HG02852 (cell line): ENCODE measurements around the gene RBM6.
A peak's percentile ranks its signal among the peaks of the same experiment; 100 is the strongest.
"Not testable (repeated sequence)": the region's sequence is repeated elsewhere in the genome, so short reads cannot be mapped to it uniquely, and the experiment has no call there.

Experiments used
- ATAC-seq: cut with Tn5 transposase; IDR thresholded peaks from one replicate; pipeline ENCODE4 v1.9.1; 2021; ENCODE audit warnings: mild to moderate bottlenecking, moderate library complexity; ENCODE audit not compliant: unreplicated experiment

RBM6 gene

DNA sequence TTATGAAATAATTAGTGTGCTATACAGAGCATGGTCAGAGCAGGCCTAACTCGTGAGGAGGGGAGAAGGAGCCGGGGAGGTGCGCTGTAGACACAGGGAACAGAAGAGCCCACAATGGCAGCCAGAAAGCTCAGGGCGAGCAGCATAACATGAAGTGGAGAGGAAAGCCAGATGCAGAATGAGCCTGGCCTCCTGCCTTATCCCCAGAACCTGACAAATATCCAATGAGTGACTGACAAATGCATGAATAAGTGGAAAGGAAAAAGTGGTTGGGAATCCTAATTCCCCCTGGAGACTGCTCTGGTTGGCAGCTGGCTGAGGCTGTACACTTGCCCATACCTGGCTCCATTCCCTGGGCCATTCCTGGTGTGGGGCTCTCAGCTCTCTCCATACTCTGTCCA, 27.1 kb upstream of the RBM6 start:
- ATAC-seq = no peak

DNA sequence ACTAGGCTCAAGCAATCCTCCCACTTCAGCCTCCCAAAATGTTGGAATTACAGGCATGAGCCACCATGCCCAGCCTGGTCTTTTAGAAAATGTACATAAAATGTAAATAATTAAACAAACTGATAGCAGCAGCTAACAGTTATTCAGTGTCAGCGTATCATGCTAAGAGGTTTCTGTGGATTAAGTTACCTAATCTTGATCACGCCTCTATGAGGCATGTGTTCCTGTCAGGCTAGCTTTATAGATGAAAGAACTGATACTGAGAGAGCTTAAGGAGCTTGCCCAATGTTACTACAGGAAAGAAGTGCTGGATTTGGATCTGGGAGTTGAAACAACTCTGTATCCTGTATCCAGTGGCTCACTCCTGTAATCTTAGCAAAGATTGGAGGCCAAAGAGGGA, 25.0 kb upstream of the RBM6 start:
- no peak for ATAC-seq

DNA sequence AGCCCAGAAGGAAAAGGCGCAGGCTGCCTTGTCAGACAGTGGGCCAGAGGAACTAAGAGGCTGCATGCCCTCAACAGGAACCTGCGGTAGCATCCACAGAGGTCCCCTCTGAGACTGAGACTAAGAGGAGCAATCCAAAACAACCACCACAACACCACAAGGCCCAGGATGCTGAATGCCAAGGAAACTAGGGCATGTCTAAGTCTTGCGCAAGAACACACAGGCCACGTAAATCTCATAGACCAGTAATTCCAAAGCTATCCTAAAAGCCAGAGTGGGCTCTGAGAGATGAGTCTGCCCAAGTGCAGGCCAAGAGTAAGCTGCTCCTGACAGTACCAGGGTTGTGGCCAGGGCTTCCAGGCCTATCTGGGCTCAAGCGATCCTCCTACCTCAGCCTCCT, 23.3 kb upstream of the RBM6 start:
- ATAC-seq = no peak

DNA sequence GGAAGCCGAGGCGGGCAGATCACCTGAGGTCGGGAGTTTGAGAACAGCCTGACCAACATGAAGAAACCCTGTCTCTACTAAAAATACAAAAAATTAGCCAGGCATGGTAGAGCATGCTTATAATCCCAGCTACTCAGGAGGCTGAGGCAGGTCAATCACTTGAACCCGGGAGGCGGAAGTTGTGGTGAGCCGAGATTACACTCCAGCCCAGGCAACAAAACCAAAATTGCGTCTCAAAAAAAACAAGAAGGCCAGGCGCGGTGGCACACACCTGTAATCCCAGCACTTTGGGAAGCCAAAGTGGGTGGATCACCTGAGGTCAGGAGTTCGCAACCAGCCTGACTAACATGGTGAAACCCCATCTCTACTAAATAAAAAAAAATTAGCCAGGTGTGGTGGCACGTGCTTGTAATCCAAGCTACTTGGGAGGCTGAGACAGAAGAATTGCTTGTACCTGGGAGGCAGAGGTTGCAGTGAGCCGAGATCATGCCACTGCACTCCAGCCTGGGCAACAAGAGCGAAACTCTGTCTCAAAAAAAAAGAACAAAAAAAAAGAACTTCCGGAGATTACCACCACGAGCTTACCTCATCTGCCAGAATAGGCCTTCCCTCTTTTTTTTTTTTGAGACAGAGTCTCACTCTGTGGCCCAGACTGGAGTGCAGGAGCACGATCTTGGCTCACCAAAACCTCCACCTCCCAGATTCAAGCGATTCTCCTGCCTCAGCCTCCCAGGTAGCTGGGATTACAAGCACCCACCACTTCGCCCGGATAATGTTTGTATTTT, 22.0 kb upstream of the RBM6 start:
- not testable (repeated sequence) for ATAC-seq

DNA sequence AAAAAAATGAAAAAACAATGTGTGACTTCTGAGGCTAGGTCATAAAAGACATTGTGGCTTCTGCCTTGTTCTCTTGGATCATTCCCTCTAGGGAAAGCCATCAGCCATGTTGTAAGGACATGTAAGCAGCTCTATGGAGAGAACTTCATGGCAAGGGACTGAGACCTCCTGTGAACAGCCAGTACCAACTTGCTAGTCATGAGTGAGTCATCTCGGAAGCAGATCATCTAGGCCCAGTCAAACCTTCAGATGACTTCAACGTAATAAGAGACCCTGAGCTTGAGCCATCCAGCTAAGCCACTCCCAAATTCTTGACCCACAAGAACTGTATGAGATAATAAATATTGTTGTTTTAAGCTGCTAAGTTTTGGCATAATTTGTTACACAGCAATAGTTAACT, 15.3 kb upstream of the RBM6 start:
- ATAC-seq = no peak

DNA sequence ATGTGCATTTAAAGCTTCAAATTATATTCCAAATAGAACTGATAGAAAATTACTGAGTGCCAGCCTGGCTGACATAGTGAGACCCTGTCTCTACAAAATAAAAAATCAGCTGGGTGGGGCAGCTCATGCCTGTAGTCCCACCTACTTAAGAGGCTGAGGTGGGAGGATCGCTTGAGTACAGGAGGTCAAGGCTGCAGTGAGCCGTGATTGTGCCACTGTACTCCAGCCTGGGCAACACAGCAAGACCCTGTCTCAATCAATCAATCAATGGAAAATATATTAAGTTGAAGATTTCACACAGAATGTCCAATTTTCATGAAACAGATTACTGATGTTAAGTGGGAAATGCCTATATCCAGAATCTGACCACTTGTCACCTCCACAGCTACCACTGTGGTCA, 14.5 kb upstream of the RBM6 start:
- ATAC-seq = no peak

DNA sequence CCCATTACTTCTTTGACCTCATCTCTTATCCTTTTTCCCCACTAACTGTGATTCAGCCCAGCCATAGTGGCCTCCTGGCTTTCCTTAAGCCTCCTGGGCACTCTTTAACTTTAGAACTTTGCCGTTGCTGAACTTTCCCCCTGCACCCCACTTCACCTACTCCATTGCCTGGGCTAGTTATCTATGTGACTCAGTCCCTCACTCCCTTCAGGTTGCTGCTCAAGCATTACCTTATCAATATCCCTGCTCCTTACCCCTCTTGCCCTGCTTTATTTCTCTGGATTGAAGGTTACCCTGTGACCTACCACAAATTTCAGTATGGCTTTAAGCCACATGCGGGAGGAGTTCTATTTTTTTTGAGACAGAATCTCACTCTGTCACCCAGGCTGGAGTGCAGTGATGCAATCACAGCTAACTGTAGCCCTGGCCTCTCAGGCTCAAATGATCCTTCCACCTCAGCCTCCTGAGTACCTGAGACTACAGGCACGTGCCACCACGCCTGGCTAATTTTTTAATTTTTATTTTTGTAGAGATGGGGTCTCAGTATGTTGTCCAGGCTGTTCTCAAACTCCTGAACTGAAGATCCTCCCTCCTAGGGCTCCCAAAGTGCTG, 13.7 kb upstream of the RBM6 start:
- ATAC-seq = no peak

DNA sequence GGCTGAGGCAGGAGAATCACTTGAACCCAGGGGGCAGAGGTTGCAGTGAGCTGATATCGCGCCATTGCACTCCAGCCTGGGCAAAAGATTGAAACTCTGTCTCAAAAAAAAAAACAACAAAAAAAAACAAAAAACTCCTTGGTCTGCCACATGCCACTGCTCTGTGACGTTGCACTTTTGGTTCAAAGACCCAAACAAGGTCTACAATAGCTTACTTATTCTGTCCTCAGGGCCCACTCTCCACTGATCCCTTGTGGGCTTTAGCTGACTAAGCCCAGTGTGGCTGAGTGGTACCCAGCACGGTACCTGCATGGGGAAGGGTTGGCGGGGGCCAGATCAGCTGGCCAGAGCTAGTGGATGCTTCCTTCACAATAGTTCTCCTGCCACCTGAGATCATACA, 12.2 kb upstream of the RBM6 start:
- no peak for ATAC-seq

DNA sequence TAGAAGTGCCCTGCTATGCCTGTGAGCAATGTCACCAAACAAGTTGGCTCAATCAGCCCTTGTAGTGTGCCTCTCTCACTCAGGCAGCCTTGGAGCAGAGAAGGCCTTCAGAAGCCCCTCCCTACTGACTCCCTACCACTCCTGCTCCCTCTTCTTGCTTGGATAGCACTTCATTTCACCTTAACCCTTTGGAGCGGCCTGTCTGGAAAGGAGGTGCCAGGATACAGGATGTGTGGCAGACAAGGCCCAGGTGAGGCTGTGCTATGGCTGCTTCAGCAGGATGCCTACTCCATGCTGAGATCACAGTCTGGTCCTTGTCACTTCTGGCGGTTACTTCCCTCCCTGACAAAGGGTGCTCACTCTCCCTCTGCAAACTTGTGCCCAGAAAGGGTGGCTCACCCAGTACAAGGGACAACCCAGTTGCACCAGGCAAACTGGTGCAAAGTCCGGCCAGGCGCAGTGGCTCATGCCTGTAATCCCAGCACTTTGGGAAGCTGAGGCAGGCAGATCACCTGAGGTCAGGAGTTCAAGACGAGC, 11.4 kb upstream of the RBM6 start:
- ATAC-seq = no peak

DNA sequence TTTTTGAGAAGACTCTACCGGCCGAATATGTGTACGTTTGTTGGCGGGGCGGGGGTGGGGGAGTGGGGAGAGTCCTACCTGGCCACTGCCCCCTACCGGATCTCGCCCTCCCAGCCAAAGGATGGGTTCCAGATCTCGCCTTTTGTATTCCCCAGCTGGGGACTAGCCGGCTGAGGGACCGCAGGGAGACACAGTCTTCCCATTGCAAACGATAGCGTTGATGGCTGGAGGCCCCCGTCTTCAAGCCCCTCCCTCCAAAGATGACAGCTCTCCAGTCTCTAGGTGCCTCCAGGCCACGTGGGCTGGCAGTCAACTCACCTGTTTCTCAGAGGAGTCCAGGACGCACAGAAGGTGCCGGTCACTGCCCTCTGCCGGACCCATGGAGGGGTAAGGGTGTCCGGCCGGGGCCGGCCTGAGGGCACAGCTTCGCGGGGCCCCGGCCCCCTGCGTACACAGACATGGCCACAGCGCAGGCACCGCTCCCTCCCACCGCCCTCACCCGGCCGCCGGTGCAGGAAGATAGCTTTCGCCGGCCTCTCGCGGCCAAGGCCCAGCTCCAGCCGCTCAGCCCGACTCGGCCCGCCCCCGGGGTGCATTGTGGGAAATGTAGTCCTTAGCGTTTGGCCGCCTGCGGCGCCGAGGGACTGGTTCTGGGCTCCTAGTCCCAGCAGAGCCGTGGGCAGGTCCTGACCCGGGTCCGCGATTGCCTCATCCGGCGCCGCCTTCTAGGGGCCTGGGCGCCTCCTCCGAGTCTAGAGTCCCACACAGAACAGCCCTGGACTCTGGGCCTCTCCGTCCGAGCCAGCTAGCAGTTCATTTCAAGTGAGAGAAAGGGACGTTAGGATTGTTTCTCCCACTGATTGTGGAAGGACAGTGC, 10.4 kb upstream of the RBM6 start, which contains the start of gene MON1A:
Gene MON1A (minus strand): TSS at position 521 of the 877 bp plus-strand sequence. CDS start 16,465 bp downstream, outside the sequence.
- peak; percentile 91 for ATAC-seq

DNA sequence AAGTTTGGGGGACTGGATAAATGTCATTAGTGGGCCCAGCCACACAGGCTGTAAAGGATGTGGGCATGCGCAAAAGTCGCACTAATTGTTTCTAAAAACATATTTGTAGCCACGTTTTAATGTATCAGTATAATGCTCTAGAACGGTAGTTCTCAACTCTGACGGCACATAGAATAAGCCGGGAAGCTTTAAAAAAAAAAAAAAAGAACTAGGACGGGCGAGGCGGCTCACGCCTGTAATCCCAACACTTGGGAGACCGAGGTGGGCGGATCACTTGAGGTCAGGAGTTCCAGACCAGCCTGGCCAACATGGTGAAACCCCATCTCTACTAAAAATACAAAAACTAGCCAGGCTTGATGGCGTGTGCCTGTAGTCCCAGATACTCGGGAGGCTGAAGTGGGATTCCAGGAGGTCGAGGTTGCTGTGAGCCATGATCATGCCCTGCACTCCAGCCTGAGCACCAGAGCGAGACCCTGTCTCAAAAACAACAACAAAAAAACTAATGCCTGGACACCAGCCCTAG, 9.7 kb upstream of the RBM6 start:
- no peak for ATAC-seq

DNA sequence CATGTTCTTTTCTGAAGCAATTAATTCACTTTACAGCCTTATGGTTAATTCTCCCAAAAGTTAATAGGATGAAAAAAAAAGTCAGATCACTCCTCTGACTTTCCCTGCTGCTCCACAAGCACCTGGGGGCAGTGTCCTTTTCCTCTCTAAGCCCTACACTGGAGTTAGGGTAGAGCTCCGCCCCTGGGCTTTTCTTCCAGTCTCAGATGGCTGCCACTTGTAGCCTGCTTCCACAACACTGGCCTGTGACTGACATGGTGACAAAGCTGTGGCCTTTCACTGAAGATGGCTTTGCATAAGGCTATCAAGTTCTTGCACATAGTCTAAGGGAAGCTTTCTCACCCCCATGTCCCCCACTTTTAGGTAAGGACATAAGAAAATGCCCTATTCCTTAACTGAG, 9.0 kb upstream of the RBM6 start:
- no peak for ATAC-seq

DNA sequence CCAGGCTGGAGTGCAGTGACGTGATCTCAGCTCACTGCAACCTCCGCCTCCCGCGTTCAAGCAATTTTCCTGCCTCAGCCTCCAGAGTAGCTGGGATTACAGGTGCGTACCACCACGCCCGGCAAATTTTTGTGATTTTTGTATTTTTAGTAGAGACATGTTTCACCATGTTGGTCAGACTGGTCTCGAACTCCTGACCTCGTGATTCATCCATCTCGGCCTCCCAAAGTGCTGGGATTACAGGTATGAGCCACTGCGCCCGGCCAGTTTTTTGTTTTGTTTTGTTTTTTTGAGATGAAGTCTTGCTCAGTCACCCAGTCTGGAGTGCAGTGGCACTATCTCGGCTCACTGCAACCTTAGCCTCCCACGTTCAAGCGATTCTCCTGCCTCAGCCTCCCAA, 7.7 kb upstream of the RBM6 start:
- not testable (repeated sequence) for ATAC-seq

DNA sequence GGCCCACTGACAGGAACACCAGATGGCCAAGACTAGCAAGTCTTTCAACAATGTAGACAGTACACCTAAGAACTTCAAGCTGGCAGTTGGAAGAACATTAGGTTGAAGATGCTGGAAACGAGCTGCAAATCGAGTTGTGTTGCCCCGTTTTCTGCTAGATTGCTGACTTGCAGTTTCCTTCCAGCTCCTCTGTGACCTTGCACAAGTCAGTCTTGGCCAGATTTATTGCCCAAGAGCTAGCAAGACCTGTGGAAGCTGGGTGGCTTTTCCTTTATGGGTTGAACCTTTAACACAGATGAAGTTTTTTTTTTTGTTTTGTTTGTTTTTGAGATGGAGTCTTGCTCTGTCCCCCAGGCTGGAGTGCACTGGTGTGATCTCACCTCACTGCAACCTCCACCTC, 2.9 kb upstream of the RBM6 start:
- no peak for ATAC-seq

DNA sequence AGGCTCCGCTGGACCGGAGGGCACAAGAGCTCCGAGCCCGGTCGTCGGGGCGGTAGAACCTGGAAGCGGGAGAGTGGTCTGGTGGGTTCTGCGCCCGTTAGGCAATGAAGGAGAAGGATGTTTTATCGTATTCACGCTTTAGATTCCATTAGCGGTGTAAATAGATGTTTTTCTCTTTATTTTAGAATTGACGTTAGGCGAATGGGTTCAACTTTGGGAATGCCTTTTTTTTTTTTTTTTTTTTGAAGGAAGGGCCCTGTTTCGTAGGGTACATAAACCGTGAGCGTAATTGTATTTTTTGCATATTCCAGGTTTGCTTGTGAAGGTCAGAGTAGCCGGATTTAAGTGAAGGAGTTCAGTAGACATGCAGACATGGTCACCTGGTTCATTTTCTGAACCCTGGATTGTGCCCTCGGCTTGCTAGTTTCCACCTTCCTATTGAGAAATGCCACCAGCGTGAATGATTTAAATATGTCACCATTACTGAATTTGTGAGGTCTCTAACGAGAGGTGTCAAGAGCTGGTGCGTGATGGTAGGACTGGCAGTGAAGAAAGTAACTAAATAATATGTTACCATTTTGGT, 808 bp downstream of the RBM6 start:
- no peak for ATAC-seq

DNA sequence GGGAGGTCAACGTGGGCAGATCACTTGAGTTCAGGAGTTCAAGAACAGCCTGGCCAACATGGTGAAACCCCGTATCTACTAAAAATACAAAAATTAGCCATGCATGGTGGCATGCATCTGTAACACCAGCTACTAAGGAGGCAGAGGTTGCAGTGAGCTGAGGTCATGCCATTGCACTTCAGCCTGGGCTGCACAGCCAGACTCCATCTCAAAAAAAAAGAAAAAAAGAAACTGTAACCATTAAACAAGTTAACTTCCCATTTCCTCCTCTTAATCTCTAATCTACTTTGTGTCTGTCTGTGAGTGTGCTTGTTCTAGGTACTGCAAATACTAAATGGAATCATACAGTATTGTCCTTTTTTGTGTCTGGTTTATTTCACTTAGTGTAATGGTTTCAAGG, 2.7 kb downstream of the RBM6 start:
- ATAC-seq = no peak

DNA sequence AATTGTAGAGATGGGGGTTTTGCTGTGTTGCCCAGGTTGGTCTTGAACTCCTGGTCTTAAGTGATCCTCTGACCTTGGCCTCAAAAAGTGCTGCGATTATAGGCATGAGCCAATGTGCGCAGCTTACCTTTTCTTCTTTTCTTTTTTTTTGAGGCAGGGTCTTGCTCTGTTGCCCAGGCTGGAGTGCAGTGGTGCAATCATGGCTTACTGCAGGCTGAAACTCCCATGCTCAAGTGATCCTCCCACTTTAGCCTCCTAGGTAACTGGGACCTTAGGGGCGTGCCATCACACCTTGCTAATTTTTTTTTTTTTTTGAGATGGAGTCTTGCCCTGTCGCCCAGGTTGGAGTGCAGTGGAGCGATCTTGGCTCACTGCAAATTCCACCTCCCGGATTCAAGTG, 13.0 kb downstream of the RBM6 start:
- no peak for ATAC-seq

DNA sequence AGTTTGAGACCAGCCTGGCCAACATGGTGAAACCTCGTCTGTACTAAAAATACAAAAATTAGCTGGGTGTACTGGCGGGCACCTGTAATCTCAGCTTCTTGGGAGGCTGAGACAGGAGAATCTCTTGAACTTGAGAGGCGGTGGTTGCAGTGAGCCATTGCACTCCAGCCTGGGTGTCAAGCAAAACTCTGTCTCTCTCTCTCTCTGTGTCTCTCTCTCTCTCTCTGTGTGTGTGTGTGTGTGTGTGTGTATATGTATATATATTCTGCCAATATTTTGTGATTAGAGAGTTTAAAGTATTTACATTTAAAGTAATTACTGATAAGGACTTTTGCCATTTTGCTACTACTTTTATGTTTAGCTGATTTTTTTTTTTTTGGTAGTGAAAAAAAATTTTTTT, 15.7 kb downstream of the RBM6 start:
- ATAC-seq = no peak

DNA sequence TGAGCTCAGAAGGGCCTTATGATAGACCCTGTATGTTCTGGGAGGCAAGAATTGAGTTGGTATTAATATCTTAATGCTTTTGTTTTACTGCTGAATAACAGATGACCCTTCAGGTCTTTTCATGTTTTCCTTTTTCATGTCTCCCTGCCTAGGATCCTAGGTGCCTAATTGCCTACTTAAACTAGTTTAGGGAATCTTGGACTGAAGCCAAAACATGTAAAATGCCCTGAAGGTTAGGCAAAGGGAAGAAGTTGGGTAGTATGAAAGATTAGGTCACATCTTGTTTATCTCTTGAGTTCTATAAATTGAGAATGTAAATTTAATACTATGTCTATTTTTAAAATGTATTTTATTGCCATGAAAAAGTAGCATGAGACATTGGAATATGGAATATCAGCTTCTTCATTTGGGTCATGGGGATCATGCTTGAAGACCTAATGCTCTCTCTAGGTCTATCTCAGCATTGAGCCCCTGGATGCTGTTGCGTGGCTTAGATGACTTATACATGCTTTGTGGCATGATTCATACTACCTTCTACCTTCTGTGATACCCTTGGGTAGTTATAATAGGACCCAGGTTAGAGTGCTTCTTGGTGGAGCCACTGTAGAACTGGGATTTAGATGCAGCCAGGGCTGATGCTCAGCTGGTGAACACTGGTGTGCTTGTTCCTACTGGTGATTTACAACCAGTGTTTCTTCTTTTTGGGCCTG, 26.4 kb downstream of the RBM6 start:
- ATAC-seq = no peak

DNA sequence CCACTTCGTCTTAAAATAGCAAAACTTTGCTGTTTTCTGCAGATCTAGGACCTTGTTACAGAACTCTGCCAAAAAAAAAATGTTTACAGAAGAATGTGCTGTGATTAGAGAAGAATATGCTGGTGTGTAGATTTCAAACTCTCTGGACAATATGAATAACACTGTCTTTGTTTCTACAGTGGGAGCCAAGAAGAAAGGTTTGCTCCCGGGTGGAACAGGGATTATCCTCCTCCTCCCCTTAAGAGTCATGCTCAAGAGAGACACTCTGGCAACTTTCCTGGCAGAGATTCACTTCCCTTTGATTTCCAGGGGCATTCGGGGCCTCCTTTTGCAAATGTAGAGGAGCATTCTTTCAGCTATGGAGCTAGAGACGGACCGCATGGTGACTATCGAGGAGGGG, 27.3 kb downstream of the RBM6 start:
- no peak for ATAC-seq
